Astrocyte of the cerebellum (primary cell): ENCODE data around the gene TMEM255A.

Source experiments
- DNase-seq: peaks from one replicate; pipeline ENCODE4 v3.0.0-alpha.2; 2011; ENCODE audit warnings: low read depth
- H3K4me3 ChIP-seq: 2 replicates; pipeline ENCODE4 v1.5.1; 2011; ENCODE audit warnings: mild to moderate bottlenecking, low read depth, low read length, moderate library complexity
- in situ Hi-C: cut with HindIII; loops from 2 replicates; pipeline ENCODE4 v1.10.0; 2017; ENCODE audit warnings: low sequenced_read_pairs
- TF ChIP-seq, protein P1 (sequence below): IDR thresholded peaks from 2 replicates; pipeline ENCODE4 v1.5.1; 2012; ENCODE audit warnings: low read length, low read depth, moderate library complexity, mild to moderate bottlenecking; ENCODE audit errors: missing control alignments

The TMEM255A gene

DNA sequence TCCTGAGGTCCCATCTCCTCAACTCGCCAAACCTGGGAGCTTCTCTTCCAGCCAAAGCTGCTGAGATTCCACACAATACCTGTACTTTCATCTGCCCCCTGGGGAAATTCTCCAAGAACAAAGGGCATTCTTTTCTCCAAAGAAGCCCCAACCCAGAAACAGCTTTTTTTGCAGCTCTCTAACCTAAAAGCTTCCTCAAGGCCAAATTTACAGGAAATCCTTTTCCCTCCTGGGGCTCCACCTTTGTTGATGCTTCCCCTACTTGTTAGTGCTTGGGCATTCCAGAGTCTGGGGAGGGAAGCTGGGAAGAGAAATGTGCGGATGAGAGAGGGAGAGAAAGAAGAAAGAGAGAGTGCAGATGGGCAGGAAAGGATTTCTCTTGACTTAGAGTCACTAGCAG lies 36.3 kb downstream of the TMEM255A start:
- in situ Hi-C loops = no loop called here
- no peak for DNase-seq
- TF ChIP-seq, protein P1, sequence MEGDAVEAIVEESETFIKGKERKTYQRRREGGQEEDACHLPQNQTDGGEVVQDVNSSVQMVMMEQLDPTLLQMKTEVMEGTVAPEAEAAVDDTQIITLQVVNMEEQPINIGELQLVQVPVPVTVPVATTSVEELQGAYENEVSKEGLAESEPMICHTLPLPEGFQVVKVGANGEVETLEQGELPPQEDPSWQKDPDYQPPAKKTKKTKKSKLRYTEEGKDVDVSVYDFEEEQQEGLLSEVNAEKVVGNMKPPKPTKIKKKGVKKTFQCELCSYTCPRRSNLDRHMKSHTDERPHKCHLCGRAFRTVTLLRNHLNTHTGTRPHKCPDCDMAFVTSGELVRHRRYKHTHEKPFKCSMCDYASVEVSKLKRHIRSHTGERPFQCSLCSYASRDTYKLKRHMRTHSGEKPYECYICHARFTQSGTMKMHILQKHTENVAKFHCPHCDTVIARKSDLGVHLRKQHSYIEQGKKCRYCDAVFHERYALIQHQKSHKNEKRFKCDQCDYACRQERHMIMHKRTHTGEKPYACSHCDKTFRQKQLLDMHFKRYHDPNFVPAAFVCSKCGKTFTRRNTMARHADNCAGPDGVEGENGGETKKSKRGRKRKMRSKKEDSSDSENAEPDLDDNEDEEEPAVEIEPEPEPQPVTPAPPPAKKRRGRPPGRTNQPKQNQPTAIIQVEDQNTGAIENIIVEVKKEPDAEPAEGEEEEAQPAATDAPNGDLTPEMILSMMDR = no peak
- no peak overlapping the region for H3K4me3 ChIP-seq

DNA sequence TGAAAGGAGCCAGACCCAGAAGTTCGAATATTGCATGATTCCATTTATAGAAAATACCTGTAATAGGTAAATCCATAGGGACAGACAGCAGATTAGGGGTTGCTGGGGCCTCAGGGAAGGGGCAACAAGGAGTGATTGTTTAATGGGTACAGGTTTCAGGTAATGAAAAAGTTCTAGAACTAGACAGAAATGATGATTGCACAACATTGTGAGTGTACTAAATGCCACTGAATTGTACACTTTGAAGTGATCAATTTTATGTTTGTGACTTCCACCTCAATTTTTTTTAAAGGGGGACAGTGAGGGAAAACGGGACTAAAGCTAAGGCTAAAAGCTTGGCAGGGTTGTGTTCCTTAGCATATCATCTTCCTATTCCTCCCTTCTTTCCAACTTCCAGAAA lies 37.1 kb downstream of the TMEM255A start:
- in situ Hi-C loops = no loop called here
- TF ChIP-seq, protein P1 = no peak
- no peak overlapping the region for H3K4me3 ChIP-seq
- no peak for DNase-seq

DNA sequence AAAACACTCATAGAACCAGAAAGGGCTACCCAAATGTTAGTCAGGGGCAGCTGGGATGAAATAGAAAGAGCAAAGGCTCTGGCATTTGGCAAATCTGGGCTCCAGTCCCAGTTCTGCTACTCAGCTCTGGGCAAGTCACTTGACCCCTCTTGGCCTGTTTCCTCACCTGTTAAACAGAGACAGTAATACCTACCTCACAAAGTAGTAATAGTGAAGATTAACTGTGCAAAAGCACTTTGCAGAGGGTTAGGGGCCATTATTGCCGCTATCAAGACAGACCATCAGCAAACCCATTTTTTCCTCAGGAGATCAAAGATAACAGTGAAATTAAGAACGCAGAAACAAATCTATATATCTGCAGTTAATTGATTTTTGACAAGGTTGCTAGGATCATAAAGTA lies 40.0 kb downstream of the TMEM255A start:
- in situ Hi-C loops = no loop called here
- H3K4me3 ChIP-seq = no peak overlapping the region
- TF ChIP-seq, protein P1 = no peak
- DNase-seq = no peak

DNA sequence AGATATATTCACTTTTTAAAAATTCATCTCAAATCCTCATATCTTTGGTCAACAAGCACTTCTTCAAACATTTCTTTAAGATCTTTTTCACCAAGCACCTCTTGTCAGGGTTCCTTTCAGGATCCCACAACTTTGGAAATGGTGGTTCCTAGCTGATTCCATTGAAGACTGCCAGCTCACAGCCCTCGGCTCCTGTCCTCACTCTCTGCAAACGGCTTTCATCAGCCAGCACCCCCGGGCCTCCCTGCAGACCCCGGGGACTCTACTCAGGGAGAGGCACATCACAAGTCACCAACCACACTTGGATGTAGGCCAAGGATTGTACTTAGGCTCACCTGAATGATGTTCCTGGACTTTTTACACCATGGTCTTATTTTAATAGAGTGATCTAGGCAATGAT lies 40.7 kb downstream of the TMEM255A start:
- in situ Hi-C loops = no loop called here
- TF ChIP-seq, protein P1 = no peak
- H3K4me3 ChIP-seq = no peak overlapping the region
- DNase-seq = no peak

DNA sequence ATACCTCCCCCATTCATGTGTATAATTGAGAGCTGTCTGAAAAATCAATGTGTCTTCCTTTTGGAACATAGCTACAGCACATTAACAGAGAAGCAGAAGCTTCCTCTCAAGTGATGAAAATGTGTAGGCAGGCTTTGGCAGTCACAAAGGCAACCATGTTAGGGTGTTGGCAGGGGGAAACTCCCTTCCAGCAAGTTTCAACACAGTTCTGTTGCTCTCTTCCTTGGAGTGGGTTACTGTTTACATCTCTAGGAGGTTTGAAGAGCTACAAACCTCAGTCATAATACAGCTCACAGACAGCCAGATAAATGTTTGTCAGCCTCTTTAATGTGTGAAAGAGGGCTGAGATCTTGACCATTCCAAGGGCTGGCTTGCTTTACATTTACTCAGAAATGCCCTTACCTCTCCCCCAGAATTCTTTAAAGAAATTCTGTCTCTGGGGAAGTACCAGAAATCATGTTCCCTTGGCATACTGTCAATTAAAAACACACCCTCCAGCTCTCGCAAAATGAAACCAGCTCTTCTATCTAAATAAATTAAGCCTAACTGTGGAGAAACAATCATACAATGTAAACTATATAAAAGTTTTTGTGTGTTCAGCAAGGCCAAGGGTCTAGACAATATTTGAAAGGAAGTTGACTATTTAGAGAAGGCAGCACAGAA lies 41.8 kb downstream of the TMEM255A start:
- TF ChIP-seq, protein P1 = no peak
- no peak overlapping the region for H3K4me3 ChIP-seq
- no peak for DNase-seq
- in situ Hi-C loops = no loop called here

DNA sequence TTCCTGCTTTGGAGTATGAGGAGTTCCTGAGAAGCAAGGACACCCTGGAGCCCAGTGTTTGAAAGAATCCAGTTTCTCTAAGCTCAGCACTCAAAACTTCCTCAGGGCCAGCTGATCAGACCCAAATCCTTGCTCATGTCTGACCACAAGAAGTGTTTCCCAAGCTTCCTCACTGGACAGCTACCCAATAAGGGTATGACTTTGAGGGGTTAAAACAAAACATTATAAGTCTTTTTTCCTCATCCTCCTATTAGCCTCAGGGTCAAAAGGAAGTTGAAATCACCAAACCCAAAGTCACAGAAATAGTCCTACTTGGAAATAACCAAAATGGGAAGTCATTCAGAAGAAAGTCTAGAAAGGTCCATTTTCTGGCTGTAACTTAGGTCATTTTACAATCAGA lies 46.9 kb downstream of the TMEM255A start:
- no peak for DNase-seq
- TF ChIP-seq, protein P1 = no peak
- in situ Hi-C loops = no loop called here
- H3K4me3 ChIP-seq = no peak overlapping the region
